ENCODE results near the gene LRRC71. TPM values are rescaled to one million over a fixed set of nuclear protein-coding genes. Genes with fewer than 3 reads are reported as not detected.

LRRC71 gene
- polyA plus RNA-seq, 1 of the 3 experiments (the other 2 are of a cell fraction): 0.03 TPM

GRCh38 chr1:156959925-156960324 is 39.5 kb downstream of the LRRC71 start:
- Histone ChIP-seq H3K4me3 (ENCODE audit: low read depth in 2 of 2, low read length in 1 of 2) (no peak overlapping the region), H3K27ac (ENCODE audit: low read depth in 2 of 2, low read length in 1 of 2) (no peak overlapping the region), H3K9ac (no peak overlapping the region), H3K9me3 (no peaks in the 10 kb centered on the region), H3K4me2 (no peak overlapping the region), H3K9me2 (no peaks in the 10 kb centered on the region), H3F3A (replicated peaks; ENCODE audit: insufficient read depth) (no peaks in the 10 kb centered on the region), H3K4me1 (ENCODE audit: control insufficient read depth in 1 of 2, insufficient read depth in 2 of 2, low read depth in 1 of 2, low read length in 1 of 2) (peaks cover 0 to 7% of the 10 kb centered on the region in 2 experiments; a peak in 2 of 4 replicates), H3K27me3 (ENCODE audit: insufficient read depth) (no peaks in the 10 kb centered on the region), H2AFZ (ENCODE audit: low read depth) (no peak overlapping the region), H4K20me1 (ENCODE audit: insufficient read depth) (no peaks in the 10 kb centered on the region), H3K79me2 (ENCODE audit: insufficient read depth) (no peaks in the 10 kb centered on the region), H3K36me3 (replicated peaks in 1 of 2; ENCODE audit: control insufficient read depth in 1 of 2, insufficient read depth in 2 of 2, low read length in 1 of 2) (peaks cover 26 to 83% of the 10 kb centered on the region in 2 experiments)
- TF ChIP-seq TAF1 (IDR thresholded peaks at IDR 0.05; ENCODE audit: borderline replicate concordance, low read depth, low read length) (no peak), FOXJ3 (CRISPR knock-in tag; IDR thresholded peaks at IDR 0.05) (no peak), FOXM1 (IDR thresholded peaks at IDR 0.05; ENCODE audit: low read depth) (no peak), MEF2A (IDR thresholded peaks at IDR 0.05; ENCODE audit: borderline replicate concordance, low read depth) (no peak), REST (IDR thresholded peaks at IDR 0.05; ENCODE audit: low read depth, low read length) (no peak), YY1 (IDR thresholded peaks at IDR 0.05; ENCODE audit: low read depth) (no peak), RXRA (IDR thresholded peaks at IDR 0.05; ENCODE audit: borderline replicate concordance, low read depth) (no peak), GATA2 (CRISPR knock-in tag; IDR thresholded peaks at IDR 0.05) (no peak), RAD21 (IDR thresholded peaks at IDR 0.05; ENCODE audit: low read length) (no peak), USF2 (IDR thresholded peaks at IDR 0.05; ENCODE audit: borderline replicate concordance, low read depth, low read length) (no peak), USF1 (IDR thresholded peaks at IDR 0.05; ENCODE audit: borderline replicate concordance, low read depth) (no peak), ZBTB33 (IDR thresholded peaks at IDR 0.05; ENCODE audit: borderline replicate concordance, low read depth) (no peak), EZH2phosphoT487 (IDR thresholded peaks at IDR 0.05; ENCODE audit: borderline replicate concordance, low read depth) (no peak), EP300 (IDR thresholded peaks at IDR 0.05; ENCODE audit: borderline replicate concordance in 1 of 2, low read depth in 1 of 2, low read length in 1 of 2) (no peak), TCF12 (IDR thresholded peaks at IDR 0.05) (no peak), PBX3 (IDR thresholded peaks at IDR 0.05) (no peak), NRF1 (IDR thresholded peaks at IDR 0.05; ENCODE audit: low read depth, low read length) (no peak), GABPA (IDR thresholded peaks at IDR 0.05; ENCODE audit: low read depth) (no peak), SIN3A (IDR thresholded peaks at IDR 0.05; ENCODE audit: borderline replicate concordance, low read depth, low read length) (no peak), MAX (IDR thresholded peaks at IDR 0.05; ENCODE audit: low read depth) (no peak)
- POLR2A ChIA-PET: no interaction called here
- DNase-seq: no peak
- WGBS (ENCODE audit: low lambda C conversion rate): 100% methylated on average over 6 of the region's 6 CpGs
- CTCF ChIA-PET: interaction anchor here (0.9 to 2.3 kb wide), 5 partner anchors 8 to 114 kb away, joined by 3 to 8 read pairs (median 5); no protein-coding TSS in a partner anchor
